Measurements from ENCODE around the gene LAMP2.

DNA sequence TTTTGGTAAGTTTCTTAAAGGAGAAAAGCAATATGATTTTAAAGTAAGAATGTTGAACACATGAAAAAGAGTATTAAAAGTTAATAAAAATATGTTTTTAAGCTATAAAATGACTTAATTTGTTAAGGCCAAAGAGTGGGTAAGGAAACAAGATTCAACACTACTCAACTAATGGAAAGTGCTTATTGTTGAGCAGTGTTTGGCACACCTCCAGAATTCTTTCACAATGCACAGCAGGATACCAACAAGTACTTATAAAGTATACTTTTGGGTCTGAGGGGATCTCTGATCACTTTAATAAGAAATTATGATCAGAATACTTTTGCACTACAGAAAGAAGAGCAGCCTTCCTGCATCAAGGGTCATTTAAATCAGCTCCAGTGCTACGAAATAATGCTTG lies 5.9 kb downstream of the LAMP2 start:
- TF ChIP-seq CTCF (IDR thresholded peaks at IDR 0.05) (no peak), POLR2A (IDR thresholded peaks at IDR 0.05) (no peak)

All from heart left ventricle (tissue), 13 donors.